SK-N-MC (cell line): ENCODE data around the gene NAGPA.

ENCODE experiments used
- EZH2 ChIP-seq: fragments of 200-600 bp; sonication (generic); IDR thresholded peaks from one replicate; pipeline ENCODE4 v1.6.1; 2017; ENCODE audit warnings: antibody characterized with exemption
- FOXP2 ChIP-seq: optimal IDR thresholded peaks from 2 replicates; pipeline ENCODE3; 2011; ENCODE audit warnings: mild to moderate bottlenecking, moderate library complexity; ENCODE audit not compliant: insufficient read depth; ENCODE audit errors: extremely low read length, control extremely low read depth
- POLR2AphosphoS5 ChIP-seq: IDR thresholded peaks from 2 replicates; pipeline ENCODE4 v1.6.1; 2012; ENCODE audit warnings: mild to moderate bottlenecking, low read depth, low read length, borderline replicate concordance

- TF ChIP-seq POLR2AphosphoS5 (no peak), EZH2 (no peak), FOXP2 (no peak)
Measured at GRCh38 chr16:5015887-5016286, 17.8 kb downstream of the NAGPA start.
